ENCODE data around the gene PAPPA2.

Gene PAPPA2

DNA sequence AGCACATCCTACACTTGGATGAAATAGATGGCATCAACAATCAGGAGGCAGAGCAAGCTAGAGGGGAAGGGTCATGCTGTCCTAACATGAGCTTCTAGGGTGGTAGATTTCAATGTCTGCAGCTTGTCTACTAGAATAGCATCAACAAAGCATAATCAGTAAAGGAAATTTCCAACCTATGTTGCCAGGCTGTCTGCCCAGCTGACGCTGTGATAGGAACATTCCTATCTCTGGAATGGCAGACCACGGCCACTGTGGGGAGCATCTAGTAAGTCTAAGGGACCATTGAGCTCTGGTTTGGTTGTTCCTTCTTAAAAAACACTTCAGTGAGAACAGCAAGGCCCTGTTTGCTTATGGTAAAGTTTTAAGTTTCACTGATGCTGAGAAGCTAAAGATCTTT is 206.8 kb downstream of the PAPPA2 start:
- TF ChIP-seq TAF1 (IDR thresholded peaks at IDR 0.05; ENCODE audit: low read depth), result no peak
- no peak for TF ChIP-seq CREB1 (IDR thresholded peaks at IDR 0.05; ENCODE audit: low read depth)
- no peak for TF ChIP-seq RAD21 (IDR thresholded peaks at IDR 0.05; ENCODE audit: low read depth)
- TF ChIP-seq EGR1 (IDR thresholded peaks at IDR 0.05), result no peak
- TF ChIP-seq, protein P1, sequence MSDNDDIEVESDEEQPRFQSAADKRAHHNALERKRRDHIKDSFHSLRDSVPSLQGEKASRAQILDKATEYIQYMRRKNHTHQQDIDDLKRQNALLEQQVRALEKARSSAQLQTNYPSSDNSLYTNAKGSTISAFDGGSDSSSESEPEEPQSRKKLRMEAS (IDR thresholded peaks at IDR 0.05), result no peak
- no peak for TF ChIP-seq CEBPB (IDR thresholded peaks at IDR 0.05)
- no peak for TF ChIP-seq EP300 (IDR thresholded peaks at IDR 0.05; ENCODE audit: borderline replicate concordance)
- no peak for TF ChIP-seq YY1 (IDR thresholded peaks at IDR 0.05; ENCODE audit: low read depth)
- TF ChIP-seq TCF12 (IDR thresholded peaks at IDR 0.05; ENCODE audit: low read depth), result no peak

DNA sequence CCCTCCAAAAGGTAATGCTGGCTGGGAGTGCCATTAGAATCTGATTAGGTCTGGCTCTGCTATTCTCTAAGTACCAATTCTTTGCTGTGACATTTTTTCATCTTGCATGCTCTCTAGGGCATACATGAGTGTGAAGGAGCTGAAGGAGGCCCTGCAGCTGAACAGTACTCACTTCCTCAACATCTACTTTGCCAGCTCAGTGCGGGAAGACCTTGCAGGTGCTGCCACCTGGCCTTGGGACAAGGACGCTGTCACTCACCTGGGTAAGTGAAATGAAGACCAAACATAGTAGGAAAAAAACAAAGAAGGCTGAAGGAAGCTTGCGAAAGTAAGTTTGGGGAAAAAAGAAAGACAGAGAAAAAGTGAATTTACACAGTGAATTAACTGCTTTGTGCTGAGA is 207.9 kb downstream of the PAPPA2 start:
- TF ChIP-seq NFIC (IDR thresholded peaks at IDR 0.05), result no peak
- TF ChIP-seq, protein P2, sequence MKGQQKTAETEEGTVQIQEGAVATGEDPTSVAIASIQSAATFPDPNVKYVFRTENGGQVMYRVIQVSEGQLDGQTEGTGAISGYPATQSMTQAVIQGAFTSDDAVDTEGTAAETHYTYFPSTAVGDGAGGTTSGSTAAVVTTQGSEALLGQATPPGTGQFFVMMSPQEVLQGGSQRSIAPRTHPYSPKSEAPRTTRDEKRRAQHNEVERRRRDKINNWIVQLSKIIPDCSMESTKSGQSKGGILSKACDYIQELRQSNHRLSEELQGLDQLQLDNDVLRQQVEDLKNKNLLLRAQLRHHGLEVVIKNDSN (IDR thresholded peaks at IDR 0.05), result no peak
- no peak for TF ChIP-seq EP300 (IDR thresholded peaks at IDR 0.05; ENCODE audit: borderline replicate concordance)
- TF ChIP-seq, protein P1 (IDR thresholded peaks at IDR 0.05), result no peak
- TF ChIP-seq FOXM1 (IDR thresholded peaks at IDR 0.05; ENCODE audit: borderline replicate concordance, low read depth), result no peak

GRCh38 chr1:176682830-176683535 is 220.0 kb downstream of the PAPPA2 start:
- no peak for TF ChIP-seq FOXM1 (IDR thresholded peaks at IDR 0.05; ENCODE audit: borderline replicate concordance, low read depth)

GRCh38 chr1:176691251-176692228 is 228.6 kb downstream of the PAPPA2 start:
- TF ChIP-seq EGR1 (IDR thresholded peaks at IDR 0.05) (no peak), ZBTB7A (IDR thresholded peaks at IDR 0.05; ENCODE audit: low read depth) (no peak), RAD21 (IDR thresholded peaks at IDR 0.05; ENCODE audit: low read depth) (peak; percentile 70)
- TF ChIP-seq, protein P2 (IDR thresholded peaks at IDR 0.05), result no peak
- TF ChIP-seq, protein P1 (IDR thresholded peaks at IDR 0.05), result no peak

DNA sequence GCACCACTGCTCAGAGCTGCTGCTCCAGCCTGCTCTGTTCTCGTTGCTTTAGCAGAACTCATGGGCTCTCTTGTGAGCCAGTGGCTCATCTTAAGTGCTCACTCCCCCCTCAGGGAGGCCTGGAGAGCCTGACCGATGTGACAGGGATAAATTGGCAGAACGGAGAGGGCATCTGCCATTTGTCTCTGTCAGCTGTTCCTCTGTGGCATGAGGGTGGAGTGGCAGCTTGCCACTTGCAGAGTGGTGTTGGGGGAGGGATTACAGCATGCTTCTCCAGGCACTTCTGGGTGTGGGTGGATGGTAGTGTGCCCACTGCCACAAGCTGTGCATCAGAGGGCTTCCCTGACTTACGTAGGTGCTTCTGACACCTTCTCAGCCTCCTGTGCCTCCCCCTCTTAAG is 229.5 kb downstream of the PAPPA2 start:
- TF ChIP-seq RAD21 (IDR thresholded peaks at IDR 0.05; ENCODE audit: low read depth) (no peak), TCF12 (IDR thresholded peaks at IDR 0.05; ENCODE audit: low read depth) (no peak), FOXM1 (IDR thresholded peaks at IDR 0.05; ENCODE audit: borderline replicate concordance, low read depth) (no peak), TEAD4 (IDR thresholded peaks at IDR 0.05) (no peak), EP300 (IDR thresholded peaks at IDR 0.05; ENCODE audit: borderline replicate concordance) (no peak), ZBTB7A (IDR thresholded peaks at IDR 0.05; ENCODE audit: low read depth) (no peak), TAF1 (IDR thresholded peaks at IDR 0.05; ENCODE audit: low read depth) (no peak), NFIC (IDR thresholded peaks at IDR 0.05) (no peak), REST (IDR thresholded peaks at IDR 0.05; ENCODE audit: low read depth) (no peak), CREB1 (IDR thresholded peaks at IDR 0.05; ENCODE audit: low read depth) (no peak), YY1 (IDR thresholded peaks at IDR 0.05; ENCODE audit: low read depth) (no peak), EGR1 (IDR thresholded peaks at IDR 0.05) (no peak), CEBPB (IDR thresholded peaks at IDR 0.05) (no peak)
- TF ChIP-seq, protein P1 (IDR thresholded peaks at IDR 0.05), result no peak

- TF ChIP-seq CEBPB (IDR thresholded peaks at IDR 0.05), result no peak
- TF ChIP-seq NFIC (IDR thresholded peaks at IDR 0.05), result no peak
- TF ChIP-seq ZBTB7A (IDR thresholded peaks at IDR 0.05; ENCODE audit: low read depth), result no peak
- no peak for TF ChIP-seq TCF12 (IDR thresholded peaks at IDR 0.05; ENCODE audit: low read depth)
- no peak for TF ChIP-seq EGR1 (IDR thresholded peaks at IDR 0.05)
- no peak for TF ChIP-seq FOXM1 (IDR thresholded peaks at IDR 0.05; ENCODE audit: borderline replicate concordance, low read depth)
- TF ChIP-seq YY1 (IDR thresholded peaks at IDR 0.05; ENCODE audit: low read depth), result no peak
- no peak for TF ChIP-seq RAD21 (IDR thresholded peaks at IDR 0.05; ENCODE audit: low read depth)
These were observed 230.2 kb downstream of the PAPPA2 start for GRCh38 chr1:176692988-176693696.

Measured in Ishikawa (cell line).